Colonic mucosa (tissue), 4 donors: ENCODE measurements around the gene OR10R2. TPM values are rescaled to one million over a fixed set of nuclear protein-coding genes. Genes with fewer than 3 reads are reported as not detected.

Experiments
- DNase-seq: peaks from one replicate; pipeline ENCODE4 v3.0.0-alpha.2; 2020
- H3K27ac ChIP-seq: fragments of 200-600 bp; one replicate; pipeline ENCODE4 v1.8.0; 2021
- H3K27me3 ChIP-seq: fragments of 200-600 bp; one replicate; pipeline ENCODE4 v1.8.0; 2021
- H3K36me3 ChIP-seq: fragments of 200-600 bp; one replicate; pipeline ENCODE4 v1.8.0; 2021
- H3K4me1 ChIP-seq: fragments of 200-600 bp; one replicate; pipeline ENCODE4 v1.8.0; 2021; ENCODE audit warnings: mild to moderate bottlenecking
- H3K4me3 ChIP-seq: fragments of 200-600 bp; one replicate; pipeline ENCODE4 v1.8.0; 2021
- H3K9ac ChIP-seq, 2 donors: one replicate each; pipeline ENCODE4 v1.7.0; 2013; ENCODE audit warnings: control low read depth in 2 of 2, low read depth in 2 of 2, low read length in 2 of 2
- H3K9me3 ChIP-seq: fragments of 200-600 bp; one replicate; pipeline ENCODE4 v1.8.0; 2021
- intact Hi-C: fragments of 100-400 bp; cut with DNase I; formaldehyde crosslinking; loops from one replicate; pipeline ENCODE4 v1.14.1; 2022
- total RNA-seq, 2 donors: library from RNA; stranded (reverse); fragmentation: NEBNext Ultra II Directional in 1 of 2; extraction: Animal tissue kit (Norgen Biotek cat#: 25700) in 1 of 2; gene quantifications; one replicate each; pipeline ENCODE4 v1.2.1, GENCODE V29; 2021
- TF ChIP-seq, protein P1 (sequence below): fragments of 200-600 bp; IDR thresholded peaks from one replicate; pipeline ENCODE4 v1.8.0; 2022; ENCODE audit warnings: antibody characterized with exemption, mild to moderate bottlenecking
- donor health status: healthy.
- donor health status: DM: no; HTN: no; CAD: no.
- donor health status: DM: no; HTN: no; CAD: no.

OR10R2 gene
- total RNA-seq, 2 donors from 2014 or later: not detected

DNA sequence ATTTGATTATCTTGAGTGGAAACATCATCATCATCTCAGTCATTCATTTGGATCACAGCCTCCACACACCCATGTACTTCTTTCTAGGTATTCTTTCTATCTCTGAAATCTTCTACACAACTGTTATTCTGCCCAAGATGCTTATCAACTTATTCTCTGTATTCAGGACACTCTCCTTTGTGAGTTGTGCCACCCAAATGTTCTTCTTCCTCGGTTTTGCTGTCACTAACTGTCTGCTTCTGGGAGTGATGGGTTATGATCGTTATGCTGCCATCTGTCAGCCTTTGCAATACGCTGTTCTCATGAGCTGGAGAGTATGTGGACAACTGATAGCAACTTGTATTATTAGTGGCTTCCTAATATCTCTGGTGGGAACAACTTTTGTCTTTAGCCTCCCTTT is 19.3 kb downstream of the OR10R2 start:
- intact Hi-C loops: no loop called here
- Histone ChIP-seq H3K27ac (no peak overlapping the region), H3K9ac (no peak overlapping the region), H3K36me3 (no peaks in the 10 kb centered on the region), H3K27me3 (no peaks in the 10 kb centered on the region), H3K9me3 (no peaks in the 10 kb centered on the region), H3K4me3 (no peak overlapping the region), H3K4me1 (no peaks in the 10 kb centered on the region)
- no peak for DNase-seq
- TF ChIP-seq, protein P1, sequence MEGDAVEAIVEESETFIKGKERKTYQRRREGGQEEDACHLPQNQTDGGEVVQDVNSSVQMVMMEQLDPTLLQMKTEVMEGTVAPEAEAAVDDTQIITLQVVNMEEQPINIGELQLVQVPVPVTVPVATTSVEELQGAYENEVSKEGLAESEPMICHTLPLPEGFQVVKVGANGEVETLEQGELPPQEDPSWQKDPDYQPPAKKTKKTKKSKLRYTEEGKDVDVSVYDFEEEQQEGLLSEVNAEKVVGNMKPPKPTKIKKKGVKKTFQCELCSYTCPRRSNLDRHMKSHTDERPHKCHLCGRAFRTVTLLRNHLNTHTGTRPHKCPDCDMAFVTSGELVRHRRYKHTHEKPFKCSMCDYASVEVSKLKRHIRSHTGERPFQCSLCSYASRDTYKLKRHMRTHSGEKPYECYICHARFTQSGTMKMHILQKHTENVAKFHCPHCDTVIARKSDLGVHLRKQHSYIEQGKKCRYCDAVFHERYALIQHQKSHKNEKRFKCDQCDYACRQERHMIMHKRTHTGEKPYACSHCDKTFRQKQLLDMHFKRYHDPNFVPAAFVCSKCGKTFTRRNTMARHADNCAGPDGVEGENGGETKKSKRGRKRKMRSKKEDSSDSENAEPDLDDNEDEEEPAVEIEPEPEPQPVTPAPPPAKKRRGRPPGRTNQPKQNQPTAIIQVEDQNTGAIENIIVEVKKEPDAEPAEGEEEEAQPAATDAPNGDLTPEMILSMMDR: no peak

DNA sequence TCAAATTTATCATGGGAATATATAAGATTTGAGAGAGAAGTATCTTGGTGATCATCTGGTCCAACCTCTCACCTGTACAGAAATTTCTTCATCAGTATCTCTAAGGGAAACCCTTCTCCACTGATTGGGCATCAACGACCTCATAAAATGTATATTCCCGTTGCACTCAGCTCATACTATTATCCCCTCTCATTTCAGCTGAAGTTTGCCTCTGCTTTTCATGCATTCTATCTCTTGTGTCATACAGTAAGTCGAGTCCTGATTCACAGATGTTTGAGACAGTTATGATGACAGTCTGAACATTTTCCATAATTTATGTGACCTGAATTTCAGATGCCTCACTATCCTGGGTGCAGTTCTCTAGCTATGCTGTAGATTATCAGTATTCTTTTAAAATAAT is 21.0 kb downstream of the OR10R2 start:
- intact Hi-C loops: no loop called here
- Histone ChIP-seq H3K9ac (no peak overlapping the region), H3K27ac (no peak overlapping the region), H3K9me3 (no peaks in the 10 kb centered on the region), H3K27me3 (no peaks in the 10 kb centered on the region), H3K36me3 (no peaks in the 10 kb centered on the region), H3K4me3 (no peak overlapping the region), H3K4me1 (no peaks in the 10 kb centered on the region)
- TF ChIP-seq, protein P1: no peak
- no peak for DNase-seq

DNA sequence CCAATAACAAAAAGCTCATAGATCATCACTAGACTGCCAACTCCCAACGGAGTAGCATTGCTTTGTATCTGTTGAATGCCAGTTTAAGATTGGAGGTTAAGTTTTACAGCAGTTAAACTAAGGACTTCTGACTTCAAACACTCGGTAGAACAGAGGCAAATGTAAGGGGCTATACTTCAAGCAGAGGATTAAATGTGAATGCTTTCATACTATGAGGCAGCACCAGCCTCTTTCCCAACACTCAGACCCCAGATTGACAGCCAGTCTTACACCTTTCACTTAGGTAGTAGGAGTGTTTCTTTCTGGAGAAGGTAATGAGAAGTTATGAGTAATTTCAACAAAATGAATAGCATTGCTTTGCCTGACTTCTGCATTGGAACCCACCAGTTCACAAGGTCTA is 22.8 kb downstream of the OR10R2 start:
- no peaks in the 10 kb centered on the region for H3K9me3 ChIP-seq
- H3K36me3 ChIP-seq: no peaks in the 10 kb centered on the region
- intact Hi-C loops: no loop called here
- TF ChIP-seq, protein P1: no peak
- H3K27me3 ChIP-seq: no peaks in the 10 kb centered on the region
- no peaks in the 10 kb centered on the region for H3K4me1 ChIP-seq
- no peak overlapping the region for H3K27ac ChIP-seq
- no peak overlapping the region for H3K4me3 ChIP-seq
- no peak overlapping the region for H3K9ac ChIP-seq
- no peak for DNase-seq

GRCh38 chr1:158496374-158496773 is 24.4 kb downstream of the OR10R2 start:
- TF ChIP-seq, protein P1: no peak
- H3K9me3 ChIP-seq: no peaks in the 10 kb centered on the region
- H3K27me3 ChIP-seq: no peaks in the 10 kb centered on the region
- no peaks in the 10 kb centered on the region for H3K36me3 ChIP-seq
- no peak overlapping the region for H3K4me3 ChIP-seq
- intact Hi-C loops: no loop called here
- H3K4me1 ChIP-seq: no peaks in the 10 kb centered on the region
- H3K9ac ChIP-seq: no peak overlapping the region
- H3K27ac ChIP-seq: no peak overlapping the region
- no peak for DNase-seq

DNA sequence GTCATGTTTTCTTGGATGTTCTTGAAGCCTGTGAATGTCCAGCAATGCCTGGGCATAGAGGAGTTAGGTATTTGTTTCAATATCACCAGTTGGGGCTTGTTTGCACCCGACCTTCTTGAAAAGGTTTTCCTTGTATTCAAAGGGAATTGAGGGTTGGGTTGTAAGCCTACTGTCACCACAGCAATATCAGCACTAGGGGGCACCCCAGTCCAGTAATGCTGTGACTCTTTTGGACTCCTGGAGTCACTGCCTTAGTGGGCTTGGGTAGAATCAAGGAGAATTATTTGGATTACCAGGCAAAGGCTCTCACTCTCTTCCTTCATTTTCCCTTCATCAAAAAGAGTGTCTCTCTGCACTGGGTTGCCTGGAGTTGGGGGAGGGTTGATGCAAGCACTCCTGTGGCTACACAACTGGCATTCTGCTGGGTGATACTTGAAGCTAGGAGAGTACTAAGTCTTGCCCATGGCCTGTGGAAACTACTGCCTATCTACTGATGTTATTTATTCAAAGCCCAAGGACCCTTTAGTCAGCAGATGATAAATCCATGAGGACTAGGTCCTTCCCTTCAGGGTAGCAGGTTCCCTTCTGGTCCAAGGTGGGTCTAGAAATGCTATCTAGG is 34.5 kb downstream of the OR10R2 start:
- Histone ChIP-seq H3K27me3 (no peaks in the 10 kb centered on the region), H3K4me1 (no peaks in the 10 kb centered on the region), H3K9ac (no peak overlapping the region), H3K36me3 (no peaks in the 10 kb centered on the region), H3K4me3 (no peak overlapping the region), H3K27ac (no peak overlapping the region), H3K9me3 (no peaks in the 10 kb centered on the region)
- peak; percentile 26 for DNase-seq
- TF ChIP-seq, protein P1: no peak
- intact Hi-C loops: no loop called here
